Measurements from ENCODE around the gene NSUN5. TPM values are rescaled to one million over a fixed set of nuclear protein-coding genes. Genes with fewer than 3 reads are reported as not detected.

Gene NSUN5
- total RNA-seq (10 to 100 TPM; 11.8 to 20.3 TPM), polyA plus RNA-seq (10 to 100 TPM; 16.4 to 33.2 TPM)
- long read RNA-seq, donor 1, transcript NSUN5-201 (9 exons, 1,672 nt): minor isoform, 5 of 84 reads
- long read RNA-seq, donor 1, transcript NSUN5-204 (10 exons, 1,663 nt): major isoform, 59 of 84 reads
- long read RNA-seq, donor 1, partial matches to known transcripts: 3 of 84 reads
- long read RNA-seq, donor 1, other reads (novel, unspliced or antisense): 16 of 84 reads
- long read RNA-seq, donor 2, partial matches to known transcripts: 1 of 8 reads
- long read RNA-seq, donor 2, other reads (novel, unspliced or antisense): 1 of 8 reads

- Histone ChIP-seq H3K36me3 (ENCODE audit: control insufficient read depth in 1 of 2, insufficient read depth in 2 of 2, low read length in 1 of 2) (peaks cover 0 to 2% of the 10 kb centered on the region in 2 donors), H3K27me3 (ENCODE audit: control insufficient read depth in 1 of 2, insufficient read depth in 2 of 2, low read length in 1 of 2) (no peaks in the 10 kb centered on the region), H3K27ac (ENCODE audit: low read depth in 1 of 2, low read length in 2 of 2) (peak within 1 kb of the TSS in 1 of 2 donors; percentile 35), H3K4me3 (ENCODE audit: low read length in 2 of 2) (peak within 1 kb of the TSS; percentile 35 to 85), H3K4me1 (ENCODE audit: control insufficient read depth in 1 of 2, insufficient read depth in 2 of 2, low read length in 2 of 2) (no peaks in the 10 kb centered on the region), H3K9me3 (ENCODE audit: control insufficient read depth, low read length) (no peaks in the 10 kb centered on the region)
- intact Hi-C loops (cut with DNase I): no loop called here
- DNase-seq (peak; percentile 93 to 96), ATAC-seq (ENCODE audit: low FRiP score) (peak; percentile 88)
- WGBS, 2 donors: 12 to 13% methylated on average over 37 to 40 of the region's 40 CpGs
Measured at GRCh38 chr7:73308665-73309214, at the start of gene NSUN5. TSS of gene NSUN5 (minus strand) at chr7:73308826. CDS start at chr7:73308790, 36 bp downstream.

DNA sequence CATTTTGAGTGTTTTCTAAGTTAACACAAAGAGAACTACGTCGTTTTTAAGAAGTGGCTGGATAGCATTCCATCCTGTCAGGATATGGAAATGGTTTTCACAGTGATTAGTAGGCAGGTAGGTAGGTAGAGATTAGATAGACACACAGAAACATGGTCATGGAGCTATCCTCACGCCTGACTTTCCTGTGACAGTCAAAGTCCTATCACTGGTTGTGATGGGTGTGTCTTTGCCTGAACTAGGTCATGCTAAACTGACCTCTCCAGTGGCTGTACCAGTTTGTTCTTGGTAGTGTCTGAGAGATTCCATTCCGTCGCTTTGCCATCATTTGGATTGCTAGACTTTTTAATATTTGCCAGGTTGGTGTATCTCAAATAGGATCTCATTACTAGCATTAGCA is 47.5 kb upstream of the NSUN5 start:
- Histone ChIP-seq H3K9me3 (ENCODE audit: control insufficient read depth, low read length) (peaks cover 2% of the 10 kb centered on the region), H3K27ac (ENCODE audit: low read depth in 1 of 2, low read length in 2 of 2) (no peak overlapping the region), H3K27me3 (ENCODE audit: control insufficient read depth in 1 of 2, insufficient read depth in 2 of 2, low read length in 1 of 2) (no peaks in the 10 kb centered on the region), H3K4me3 (ENCODE audit: low read length in 2 of 2) (no peak overlapping the region), H3K36me3 (ENCODE audit: control insufficient read depth in 1 of 2, insufficient read depth in 2 of 2, low read length in 1 of 2) (no peaks in the 10 kb centered on the region), H3K4me1 (ENCODE audit: control insufficient read depth in 1 of 2, insufficient read depth in 2 of 2, low read length in 2 of 2) (no peaks in the 10 kb centered on the region)
- intact Hi-C loops (cut with DNase I): no loop called here
- ATAC-seq (ENCODE audit: low FRiP score) (no peak), DNase-seq (no peak)
- WGBS, 2 donors: 77 to 79% methylated on average over 5 of the region's 5 CpGs

- intact Hi-C loops (cut with DNase I): no loop called here
- no peak overlapping the region for H3K4me3 ChIP-seq (ENCODE audit: low read length in 2 of 2)
- no peaks in the 10 kb centered on the region for H3K27me3 ChIP-seq (ENCODE audit: control insufficient read depth in 1 of 2, insufficient read depth in 2 of 2, low read length in 1 of 2)
- no peaks in the 10 kb centered on the region for H3K4me1 ChIP-seq (ENCODE audit: control insufficient read depth in 1 of 2, insufficient read depth in 2 of 2, low read length in 2 of 2)
- ATAC-seq (ENCODE audit: low FRiP score): no peak
- WGBS, 2 donors: 84 to 87% methylated on average over 17 of the region's 17 CpGs
- H3K27ac ChIP-seq (ENCODE audit: low read depth in 1 of 2, low read length in 2 of 2): no peak overlapping the region
- H3K36me3 ChIP-seq (ENCODE audit: control insufficient read depth in 1 of 2, insufficient read depth in 2 of 2, low read length in 1 of 2): no peaks in the 10 kb centered on the region
- no peak for DNase-seq
- H3K9me3 ChIP-seq (ENCODE audit: control insufficient read depth, low read length): peaks cover 2% of the 10 kb centered on the region
Measured at GRCh38 chr7:73354821-73355220, 46.2 kb upstream of the NSUN5 start.

- Histone ChIP-seq H3K4me1 (ENCODE audit: control insufficient read depth in 1 of 2, insufficient read depth in 2 of 2, low read length in 2 of 2) (no peaks in the 10 kb centered on the region), H3K27me3 (ENCODE audit: control insufficient read depth in 1 of 2, insufficient read depth in 2 of 2, low read length in 1 of 2) (no peaks in the 10 kb centered on the region), H3K4me3 (ENCODE audit: low read length in 2 of 2) (no peak overlapping the region), H3K27ac (ENCODE audit: low read depth in 1 of 2, low read length in 2 of 2) (no peak overlapping the region), H3K36me3 (ENCODE audit: control insufficient read depth in 1 of 2, insufficient read depth in 2 of 2, low read length in 1 of 2) (no peaks in the 10 kb centered on the region), H3K9me3 (ENCODE audit: control insufficient read depth, low read length) (peaks cover 2% of the 10 kb centered on the region)
- DNase-seq (peak in 1 of 2 donors; percentile 69), ATAC-seq (ENCODE audit: low FRiP score) (no peak)
- WGBS, 2 donors: 87 to 88% methylated on average over 8 to 9 of the region's 9 CpGs
- intact Hi-C loops (cut with DNase I): no loop called here
Measured at GRCh38 chr7:73354196-73354595, 45.6 kb upstream of the NSUN5 start.

DNA sequence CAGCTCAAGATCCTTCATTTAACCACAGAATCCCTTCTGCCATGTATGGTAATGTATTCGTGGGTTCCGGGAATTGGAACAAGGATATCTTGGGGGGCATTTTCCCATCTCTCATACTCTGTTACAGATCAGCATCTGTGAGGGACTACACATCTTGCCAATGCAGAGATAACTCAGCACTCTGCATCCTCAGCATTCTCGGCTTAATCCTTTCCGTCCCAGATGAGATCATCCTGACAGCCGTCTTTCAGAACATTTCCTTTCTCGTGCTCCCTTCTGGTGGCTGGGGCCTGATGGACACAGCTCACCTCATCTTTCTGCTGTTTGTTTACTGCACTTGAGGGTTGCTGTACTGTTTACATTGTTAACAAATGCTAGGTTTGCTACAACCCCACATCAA is 44.6 kb upstream of the NSUN5 start:
- no peak overlapping the region for H3K4me3 ChIP-seq (ENCODE audit: low read length in 2 of 2)
- no peak overlapping the region for H3K27ac ChIP-seq (ENCODE audit: low read depth in 1 of 2, low read length in 2 of 2)
- H3K9me3 ChIP-seq (ENCODE audit: control insufficient read depth, low read length): peaks cover 2% of the 10 kb centered on the region
- DNase-seq (no peak), ATAC-seq (ENCODE audit: low FRiP score) (no peak)
- intact Hi-C loops (cut with DNase I): no loop called here
- no peaks in the 10 kb centered on the region for H3K27me3 ChIP-seq (ENCODE audit: control insufficient read depth in 1 of 2, insufficient read depth in 2 of 2, low read length in 1 of 2)
- 83 to 90% methylated on average over 6 of the region's 6 CpGs for WGBS, 2 donors
- no peaks in the 10 kb centered on the region for H3K36me3 ChIP-seq (ENCODE audit: control insufficient read depth in 1 of 2, insufficient read depth in 2 of 2, low read length in 1 of 2)
- H3K4me1 ChIP-seq (ENCODE audit: control insufficient read depth in 1 of 2, insufficient read depth in 2 of 2, low read length in 2 of 2): no peaks in the 10 kb centered on the region

DNA sequence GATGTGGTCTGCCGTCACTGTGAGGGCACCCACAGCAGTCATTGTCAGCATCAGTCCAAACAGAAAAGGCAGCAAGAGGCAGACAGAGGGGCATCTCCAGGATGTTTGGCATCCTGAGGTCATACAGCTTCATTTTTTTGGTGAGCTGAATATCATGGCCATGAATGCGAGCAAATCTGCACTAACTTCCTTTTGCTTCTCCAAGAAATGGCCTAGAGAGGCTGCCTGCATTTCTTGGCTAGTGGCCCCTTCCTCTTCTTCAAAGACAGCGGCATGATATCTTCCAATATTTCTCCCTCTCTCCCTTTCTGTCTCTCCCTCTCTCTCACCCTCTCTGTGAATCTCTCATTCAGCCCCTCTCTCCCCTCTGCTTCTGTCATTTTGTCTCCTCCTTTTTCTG is 44.2 kb upstream of the NSUN5 start:
- no peaks in the 10 kb centered on the region for H3K4me1 ChIP-seq (ENCODE audit: control insufficient read depth in 1 of 2, insufficient read depth in 2 of 2, low read length in 2 of 2)
- no peaks in the 10 kb centered on the region for H3K27me3 ChIP-seq (ENCODE audit: control insufficient read depth in 1 of 2, insufficient read depth in 2 of 2, low read length in 1 of 2)
- DNase-seq: no peak
- no peaks in the 10 kb centered on the region for H3K36me3 ChIP-seq (ENCODE audit: control insufficient read depth in 1 of 2, insufficient read depth in 2 of 2, low read length in 1 of 2)
- WGBS, 2 donors: 98% methylated on average over 3 of the region's 3 CpGs
- ATAC-seq (ENCODE audit: low FRiP score): no peak
- peaks cover 2% of the 10 kb centered on the region for H3K9me3 ChIP-seq (ENCODE audit: control insufficient read depth, low read length)
- H3K27ac ChIP-seq (ENCODE audit: low read depth in 1 of 2, low read length in 2 of 2): no peak overlapping the region
- intact Hi-C loops (cut with DNase I): no loop called here
- H3K4me3 ChIP-seq (ENCODE audit: low read length in 2 of 2): no peak overlapping the region

- Histone ChIP-seq H3K27ac (ENCODE audit: low read depth in 1 of 2, low read length in 2 of 2) (no peak overlapping the region), H3K4me1 (ENCODE audit: control insufficient read depth in 1 of 2, insufficient read depth in 2 of 2, low read length in 2 of 2) (no peaks in the 10 kb centered on the region), H3K27me3 (ENCODE audit: control insufficient read depth in 1 of 2, insufficient read depth in 2 of 2, low read length in 1 of 2) (no peaks in the 10 kb centered on the region), H3K9me3 (ENCODE audit: control insufficient read depth, low read length) (peaks cover 2% of the 10 kb centered on the region), H3K36me3 (ENCODE audit: control insufficient read depth in 1 of 2, insufficient read depth in 2 of 2, low read length in 1 of 2) (no peaks in the 10 kb centered on the region), H3K4me3 (ENCODE audit: low read length in 2 of 2) (no peak overlapping the region)
- ATAC-seq (ENCODE audit: low FRiP score): no peak
- no peak for DNase-seq
- WGBS, 2 donors: 71 to 72% methylated on average over 6 of the region's 6 CpGs
- intact Hi-C loops (cut with DNase I): no loop called here
Measured at GRCh38 chr7:73351447-73352167, 43.0 kb upstream of the NSUN5 start.

DNA sequence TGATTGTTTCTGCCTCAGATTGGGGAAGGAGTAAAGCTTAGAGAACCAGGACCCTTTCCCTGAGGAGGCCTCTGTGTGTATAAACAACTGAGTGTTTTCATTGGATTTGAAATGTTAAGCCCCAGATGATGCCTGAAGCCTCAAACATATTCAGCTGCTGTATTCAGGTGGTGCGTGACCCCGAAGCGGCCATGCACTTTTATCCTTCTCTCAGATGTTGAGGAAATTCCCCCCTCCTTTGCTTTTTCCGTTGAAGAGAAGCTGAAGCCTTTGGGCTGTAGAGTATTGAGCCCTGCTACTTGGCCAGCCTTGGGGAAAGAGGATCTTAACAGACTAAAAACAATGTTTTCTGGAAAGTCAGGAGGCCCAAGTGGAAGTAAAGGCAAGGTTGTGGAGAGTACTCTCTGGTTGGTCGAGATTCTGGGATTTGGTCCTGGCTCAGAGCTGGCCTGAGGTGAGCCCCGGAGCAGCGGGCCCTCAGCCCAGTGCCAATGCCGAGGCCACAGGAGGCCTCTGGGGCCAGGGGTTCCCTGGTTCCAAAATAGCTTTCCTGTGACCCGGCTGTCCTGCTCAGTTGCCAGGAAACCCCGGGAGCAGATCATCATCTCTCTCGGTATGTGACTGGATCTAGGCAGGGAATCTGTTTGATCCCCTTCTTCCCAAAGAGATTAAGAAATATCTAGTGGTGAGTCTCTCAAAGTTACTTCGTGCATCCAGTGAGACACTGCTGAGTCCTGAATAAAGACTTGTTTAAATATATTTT is 41.9 kb upstream of the NSUN5 start:
- ATAC-seq (ENCODE audit: low FRiP score): no peak
- intact Hi-C loops (cut with DNase I): no loop called here
- Histone ChIP-seq H3K36me3 (ENCODE audit: control insufficient read depth in 1 of 2, insufficient read depth in 2 of 2, low read length in 1 of 2) (no peaks in the 10 kb centered on the region), H3K27ac (ENCODE audit: low read depth in 1 of 2, low read length in 2 of 2) (no peak overlapping the region), H3K4me3 (ENCODE audit: low read length in 2 of 2) (no peak overlapping the region), H3K27me3 (ENCODE audit: control insufficient read depth in 1 of 2, insufficient read depth in 2 of 2, low read length in 1 of 2) (no peaks in the 10 kb centered on the region), H3K9me3 (ENCODE audit: control insufficient read depth, low read length) (peaks cover 2% of the 10 kb centered on the region), H3K4me1 (ENCODE audit: control insufficient read depth in 1 of 2, insufficient read depth in 2 of 2, low read length in 2 of 2) (no peaks in the 10 kb centered on the region)
- no peak for DNase-seq
- 61 to 70% methylated on average over 12 of the region's 12 CpGs for WGBS, 2 donors

All from aorta (tissue), 5 donors.